LNCaP clone FGC (cell line): ENCODE measurements around the gene IGF1R.

Experiments
- DNase-seq: peaks from one replicate; pipeline ENCODE4 v3.0.0-alpha.2; 2011; ENCODE audit warnings: low read depth
- H3K4me3 ChIP-seq: 2 replicates; pipeline ENCODE4 v1.5.1; 2011; ENCODE audit warnings: mild to moderate bottlenecking, low read depth, low read length, control low read depth
- TF ChIP-seq, protein P1 (sequence below): IDR thresholded peaks from 2 replicates; pipeline ENCODE4 v1.5.1; 2012; ENCODE audit warnings: mild to moderate bottlenecking; ENCODE audit not compliant: control insufficient read depth, insufficient read depth; ENCODE audit errors: extremely low read depth

IGF1R gene

DNA sequence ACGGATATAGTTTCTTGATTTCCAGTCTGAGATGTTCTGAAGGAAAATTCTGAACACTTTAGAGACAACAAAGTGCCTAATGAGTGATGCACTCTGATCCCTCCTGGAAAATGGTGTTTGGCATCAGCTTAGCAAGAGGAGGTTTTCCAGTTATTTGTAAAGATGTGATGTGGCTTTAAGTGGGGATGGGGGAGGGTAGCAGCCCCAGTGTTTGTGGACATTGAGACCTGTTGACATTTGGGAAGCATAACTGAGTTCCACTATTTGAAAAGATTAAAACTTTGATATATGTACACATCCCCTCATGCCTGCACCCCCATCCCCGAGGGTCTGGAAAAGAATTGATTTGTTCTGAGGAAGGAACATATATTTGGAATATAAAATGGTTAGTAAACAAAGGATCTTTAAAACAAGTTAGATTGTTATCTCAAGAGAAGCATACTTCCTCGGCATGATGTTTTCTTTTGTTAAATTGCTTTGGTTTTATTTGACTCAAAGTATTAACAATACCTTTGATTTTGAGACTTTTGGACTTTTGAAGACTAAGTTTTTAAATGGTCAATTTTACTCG lies 6.5 kb downstream of the IGF1R start:
- TF ChIP-seq, protein P1, sequence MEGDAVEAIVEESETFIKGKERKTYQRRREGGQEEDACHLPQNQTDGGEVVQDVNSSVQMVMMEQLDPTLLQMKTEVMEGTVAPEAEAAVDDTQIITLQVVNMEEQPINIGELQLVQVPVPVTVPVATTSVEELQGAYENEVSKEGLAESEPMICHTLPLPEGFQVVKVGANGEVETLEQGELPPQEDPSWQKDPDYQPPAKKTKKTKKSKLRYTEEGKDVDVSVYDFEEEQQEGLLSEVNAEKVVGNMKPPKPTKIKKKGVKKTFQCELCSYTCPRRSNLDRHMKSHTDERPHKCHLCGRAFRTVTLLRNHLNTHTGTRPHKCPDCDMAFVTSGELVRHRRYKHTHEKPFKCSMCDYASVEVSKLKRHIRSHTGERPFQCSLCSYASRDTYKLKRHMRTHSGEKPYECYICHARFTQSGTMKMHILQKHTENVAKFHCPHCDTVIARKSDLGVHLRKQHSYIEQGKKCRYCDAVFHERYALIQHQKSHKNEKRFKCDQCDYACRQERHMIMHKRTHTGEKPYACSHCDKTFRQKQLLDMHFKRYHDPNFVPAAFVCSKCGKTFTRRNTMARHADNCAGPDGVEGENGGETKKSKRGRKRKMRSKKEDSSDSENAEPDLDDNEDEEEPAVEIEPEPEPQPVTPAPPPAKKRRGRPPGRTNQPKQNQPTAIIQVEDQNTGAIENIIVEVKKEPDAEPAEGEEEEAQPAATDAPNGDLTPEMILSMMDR, result no peak
- no peak for DNase-seq
- peak overlapping the region; percentile 23; the same call in 1 of the 2 replicates for H3K4me3 ChIP-seq

DNA sequence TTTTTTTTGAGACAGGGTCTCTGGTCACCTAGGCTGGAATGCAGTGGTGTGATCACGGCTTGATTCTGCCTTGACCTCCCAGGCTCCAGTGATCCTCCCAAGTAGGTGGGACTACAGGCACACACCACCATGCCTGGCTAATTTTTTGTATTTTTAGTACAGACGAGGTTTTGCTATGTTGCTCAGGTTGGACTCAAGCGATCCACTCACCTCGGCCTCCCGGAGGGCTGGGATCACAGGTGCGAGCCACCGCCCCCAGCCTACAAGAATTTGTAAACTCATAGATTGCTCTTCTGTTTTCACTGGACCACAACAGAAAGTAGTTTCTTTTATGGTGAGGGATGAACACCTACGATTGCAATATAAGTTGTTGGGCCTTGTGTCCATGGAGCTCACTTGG lies 7.4 kb downstream of the IGF1R start:
- no peak for DNase-seq
- TF ChIP-seq, protein P1, result no peak
- H3K4me3 ChIP-seq, result no peak overlapping the region

DNA sequence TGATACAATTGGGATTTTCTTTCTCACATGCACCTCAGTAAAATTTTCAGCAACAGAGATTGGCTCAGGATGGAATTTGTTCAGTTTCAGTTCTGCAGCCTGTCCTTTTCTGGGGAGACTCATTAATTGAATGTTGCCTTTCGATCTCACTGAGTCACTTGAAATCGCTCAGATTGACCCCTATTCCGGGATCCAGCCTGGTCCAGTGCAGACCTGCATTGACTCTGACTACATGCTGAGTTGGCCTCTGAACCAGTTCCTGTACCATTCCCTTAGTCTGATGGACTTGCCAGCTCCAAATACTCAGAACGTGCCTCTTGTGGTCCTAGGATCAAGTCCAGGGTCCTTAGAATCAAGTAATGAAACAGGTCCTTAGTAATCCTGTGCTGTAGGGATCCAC lies 9.4 kb downstream of the IGF1R start:
- TF ChIP-seq, protein P1, result no peak
- no peak overlapping the region for H3K4me3 ChIP-seq
- no peak for DNase-seq

DNA sequence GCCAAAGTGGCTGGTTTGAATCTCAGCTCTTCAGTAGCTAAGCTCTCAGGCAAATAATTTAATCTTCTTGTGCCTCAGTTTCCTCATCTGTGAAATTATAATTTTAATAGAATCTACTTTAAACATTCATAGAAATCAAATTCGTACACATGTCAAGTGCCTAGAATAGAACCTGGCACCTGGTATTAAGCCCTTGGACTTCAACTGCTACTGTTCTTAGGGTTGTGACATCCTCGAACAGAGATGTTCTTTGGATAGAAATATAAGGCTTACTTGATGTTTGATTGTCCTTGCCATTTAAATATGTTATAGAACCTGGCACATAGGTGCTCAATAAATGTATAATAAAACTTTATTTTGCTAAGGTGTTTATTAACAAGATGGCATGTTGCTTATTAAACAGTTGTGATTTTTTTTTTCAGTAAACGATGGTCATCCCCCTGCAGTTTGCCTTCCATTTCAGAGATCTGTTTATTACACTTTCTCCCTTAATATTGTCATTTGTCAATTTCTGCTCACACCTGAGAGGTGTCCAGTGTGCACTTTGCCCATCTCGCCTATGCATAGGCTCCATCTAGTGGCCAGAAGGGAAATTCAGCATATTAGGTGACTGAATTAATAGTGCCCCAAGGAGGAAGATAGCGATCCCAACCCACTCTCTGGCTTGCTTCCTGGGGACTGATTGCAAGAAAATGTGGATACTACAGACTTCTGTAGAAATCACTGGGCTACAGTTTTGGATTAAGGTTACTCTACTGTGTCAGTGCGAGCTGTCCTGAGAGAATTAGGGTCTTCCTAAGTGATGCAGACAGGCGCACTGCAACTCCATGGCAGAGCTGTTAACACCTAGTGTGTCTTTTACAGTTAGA lies 10.7 kb downstream of the IGF1R start:
- TF ChIP-seq, protein P1, result peak; percentile 92
- 0 out of 2 replicates have a peak overlapping the region, but pooled peaks have one; percentile 16 for H3K4me3 ChIP-seq
- no peak for DNase-seq

DNA sequence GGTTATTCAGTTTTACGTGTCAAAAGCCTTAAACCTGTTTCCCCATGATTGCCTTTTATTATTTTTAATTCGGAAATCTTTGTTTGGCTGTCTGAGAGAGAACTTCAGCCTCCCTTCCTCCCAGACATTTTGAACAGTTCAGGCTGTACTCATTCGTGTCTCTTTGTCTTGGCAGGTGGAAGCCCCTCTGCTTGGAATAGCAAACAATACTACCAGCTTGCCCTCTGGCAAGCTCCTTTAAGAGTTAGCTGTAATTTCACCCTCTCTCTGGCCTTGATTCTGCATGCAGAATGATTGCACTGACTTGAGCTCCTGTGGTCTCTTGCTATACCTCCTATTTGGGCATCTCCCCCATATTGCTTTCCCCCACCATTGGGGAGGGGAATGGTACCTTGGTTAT lies 11.7 kb downstream of the IGF1R start:
- TF ChIP-seq, protein P1, result no peak
- no peak overlapping the region for H3K4me3 ChIP-seq
- no peak for DNase-seq

DNA sequence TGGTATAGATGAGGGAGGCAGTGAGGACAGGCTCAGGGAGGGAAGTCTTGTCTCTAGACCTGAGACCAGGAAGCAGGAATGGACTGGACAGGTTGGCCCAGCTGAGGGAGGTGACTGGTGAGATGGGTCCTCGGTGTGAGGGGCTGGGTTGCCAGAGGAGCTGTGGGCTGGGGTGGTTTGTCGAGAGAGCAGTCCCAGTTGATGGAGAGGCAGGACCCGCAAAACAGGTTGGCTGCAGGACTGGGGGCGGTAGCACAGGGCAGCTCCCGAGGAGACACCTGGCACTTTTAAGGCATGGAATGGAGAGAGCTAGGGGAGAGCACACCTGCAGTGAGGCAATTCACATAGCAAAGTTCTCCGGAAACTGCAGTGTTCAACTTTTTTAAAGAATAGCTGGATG lies 14.7 kb downstream of the IGF1R start:
- TF ChIP-seq, protein P1, result no peak
- DNase-seq, result no peak
- no peak overlapping the region for H3K4me3 ChIP-seq
